K562 (cell line): ENCODE data around the gene C22orf39. TPM values are rescaled to one million over a fixed set of nuclear protein-coding genes. Genes with fewer than 3 reads are reported as not detected.

Experiments
- C11orf30 ChIP-seq: fragments of 450-650 bp; IDR thresholded peaks from 2 replicates; pipeline ENCODE4 v1.6.1; 2016; ENCODE audit warnings: low read depth, mild to moderate bottlenecking
- CC2D1A ChIP-seq: fragments of 450-650 bp; IDR thresholded peaks from 2 replicates; pipeline ENCODE4 v1.6.1; 2017; ENCODE audit warnings: mild to moderate bottlenecking
- ELF4 ChIP-seq: fragments of 450-650 bp; formaldehyde crosslinking; IDR thresholded peaks from 2 replicates; pipeline ENCODE4 v1.4.0; 2022; ENCODE audit warnings: missing genetic modification characterization
- EZH2 ChIP-seq: IDR thresholded peaks from 2 replicates; pipeline ENCODE4 v1.6.1; 2012; ENCODE audit warnings: low read depth, mild to moderate bottlenecking, inconsistent platforms, low read length, borderline replicate concordance
- FOXJ3 ChIP-seq: sonication (generic); formaldehyde crosslinking; IDR thresholded peaks from 2 replicates; pipeline ENCODE4 v1.4.0; 2020; ENCODE audit warnings: mild to moderate bottlenecking, missing genetic modification reagents
- MECOM ChIP-seq: fragments of 250-450 bp; sonication (Bioruptor Pico); IDR thresholded peaks from 2 replicates; pipeline ENCODE4 v1.8.0; 2022; ENCODE audit warnings: inconsistent platforms
- NR2C1 ChIP-seq, 2 experiments: fragments of 450-650 bp; IDR thresholded peaks; 2 replicates each; pipeline ENCODE4 v1.6.1; 2017; ENCODE audit warnings: mild to moderate bottlenecking in 2 of 2, antibody characterized with exemption in 1 of 2, inconsistent platforms in 1 of 2, missing compliant biosample characterization in 1 of 2, missing genetic modification characterization in 1 of 2
- POLR3A ChIP-seq: IDR thresholded peaks from 2 replicates; pipeline ENCODE4 v1.6.1; 2011; ENCODE audit warnings: borderline replicate concordance, mild to moderate bottlenecking, moderate library complexity; ENCODE audit not compliant: insufficient read length, insufficient read depth; ENCODE audit errors: extremely low read depth
- SREBF2 ChIP-seq: sonication (generic); formaldehyde crosslinking; IDR thresholded peaks from 2 replicates; pipeline ENCODE4 v1.4.0; 2020; ENCODE audit warnings: mild to moderate bottlenecking, missing genetic modification reagents
- SRSF3 ChIP-seq: fragments of 200-400 bp; formaldehyde crosslinking; IDR thresholded peaks from 2 replicates; pipeline ENCODE4 v1.6.1; 2016; ENCODE audit warnings: mild to moderate bottlenecking, low read length, moderate library complexity; ENCODE audit not compliant: insufficient read depth
- ZBTB7A ChIP-seq: IDR thresholded peaks from 2 replicates; pipeline ENCODE4 v1.6.1; 2011; ENCODE audit warnings: low read depth, mild to moderate bottlenecking, low read length, moderate library complexity, borderline replicate concordance; ENCODE audit not compliant: control insufficient read depth
- ZFP36 ChIP-seq: fragments of 150-350 bp; IDR thresholded peaks from 2 replicates; pipeline ENCODE4 v1.6.1; 2018; ENCODE audit warnings: low read length, low read depth; ENCODE audit not compliant: partially characterized antibody
- polyA plus RNA-seq, 8 experiments: library from polyadenylated mRNA; depleted of rRNA in 4 of 8; stranded (reverse) in 5 of 8; unstranded in 3 of 8; fragments of >200 nt; fragmentation: Nextera tagmentation in 2 of 8; fragmentation: Illumina TruSeq in 1 of 8; extraction: Ambion mirVana in 2 of 8; extraction: Trizol in 1 of 8; gene quantifications; 2 replicates each; pipeline versions ENCODE4 v1.2.1 to v1.2.3, GENCODE V29; 2011 to 2014; ENCODE audit warnings: inconsistent platforms in 1 of 8, missing spikeins in 1 of 8
- total RNA-seq, 7 experiments: library from RNA; depleted of rRNA in 6 of 7; stranded (reverse); fragments of >200 nt in 6 of 7; fragmentation: Illumina TruSeq in 2 of 7; extraction: Trizol in 2 of 7; gene quantifications; 2 replicates each; pipeline versions ENCODE4 v1.2.1 to v1.2.3, GENCODE V29; 2011 to 2021; ENCODE audit warnings: low replicate concordance in 1 of 7
- TF ChIP-seq, protein P1 (sequence below), 2 experiments: fragments of 450-650 bp in 1 of 2; sonication (generic) in 1 of 2; formaldehyde crosslinking in 1 of 2; IDR thresholded peaks; 2 replicates each; pipeline versions ENCODE4 v1.7.1 to v1.9.0; 2016 to 2022; ENCODE audit warnings: inconsistent platforms in 1 of 2, mild to moderate bottlenecking in 1 of 2, missing genetic modification reagents in 1 of 2
- TF ChIP-seq, protein P2 (sequence below): IDR thresholded peaks from 3 replicates; pipeline ENCODE4 v1.6.1; 2011; ENCODE audit warnings: borderline replicate concordance, mild to moderate bottlenecking; ENCODE audit not compliant: insufficient read length, insufficient read depth
- TF ChIP-seq, protein P3 (sequence below), 3 experiments: IDR thresholded peaks in 2 of 3; conservative IDR thresholded peaks in 1 of 3; 2 replicates each; pipeline ENCODE4 v1.5.1; 2011 to 2012; ENCODE audit warnings: low read length in 3 of 3, mild to moderate bottlenecking in 3 of 3, control low read depth in 2 of 3, improper control_type of control experiment in 1 of 3, inconsistent platforms in 1 of 3, low read depth in 1 of 3, mixed read lengths in 1 of 3, moderate library complexity in 1 of 3; ENCODE audit not compliant: insufficient read depth in 2 of 3

The C22orf39 gene
- total and polyA plus RNA-seq, 9 of the 15 experiments (the other 6 are each of a cell fraction or from before 2014, with no cell fraction given): 20.4 to 139 (median 66.8) TPM

DNA sequence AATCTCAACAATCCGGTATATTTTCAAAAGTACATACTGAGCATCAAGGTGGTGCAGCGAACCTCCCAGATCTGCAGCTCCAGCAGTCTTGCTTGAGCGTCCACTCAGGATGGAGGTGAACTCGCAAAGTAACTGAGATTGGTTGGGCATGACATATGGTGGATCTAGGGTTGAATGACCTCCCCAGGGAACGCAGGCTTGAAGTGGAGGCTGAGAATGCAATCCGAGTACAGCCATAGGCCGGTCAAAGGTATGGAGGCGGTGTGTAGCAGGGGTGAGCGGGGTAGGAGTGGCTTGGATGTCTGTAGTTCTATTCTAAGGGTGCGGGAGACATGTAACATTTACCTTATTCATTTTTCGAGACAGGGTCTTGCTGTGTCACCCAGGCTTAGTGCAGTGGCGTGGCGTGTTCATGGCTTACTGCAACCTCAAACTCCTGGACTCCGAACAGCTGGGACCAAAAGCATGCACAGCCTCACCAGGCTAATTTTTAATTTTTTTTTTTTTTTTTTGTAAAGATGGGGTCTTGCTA, 631 bp upstream of the C22orf39 start (continued):
- TF ChIP-seq, protein P1, sequence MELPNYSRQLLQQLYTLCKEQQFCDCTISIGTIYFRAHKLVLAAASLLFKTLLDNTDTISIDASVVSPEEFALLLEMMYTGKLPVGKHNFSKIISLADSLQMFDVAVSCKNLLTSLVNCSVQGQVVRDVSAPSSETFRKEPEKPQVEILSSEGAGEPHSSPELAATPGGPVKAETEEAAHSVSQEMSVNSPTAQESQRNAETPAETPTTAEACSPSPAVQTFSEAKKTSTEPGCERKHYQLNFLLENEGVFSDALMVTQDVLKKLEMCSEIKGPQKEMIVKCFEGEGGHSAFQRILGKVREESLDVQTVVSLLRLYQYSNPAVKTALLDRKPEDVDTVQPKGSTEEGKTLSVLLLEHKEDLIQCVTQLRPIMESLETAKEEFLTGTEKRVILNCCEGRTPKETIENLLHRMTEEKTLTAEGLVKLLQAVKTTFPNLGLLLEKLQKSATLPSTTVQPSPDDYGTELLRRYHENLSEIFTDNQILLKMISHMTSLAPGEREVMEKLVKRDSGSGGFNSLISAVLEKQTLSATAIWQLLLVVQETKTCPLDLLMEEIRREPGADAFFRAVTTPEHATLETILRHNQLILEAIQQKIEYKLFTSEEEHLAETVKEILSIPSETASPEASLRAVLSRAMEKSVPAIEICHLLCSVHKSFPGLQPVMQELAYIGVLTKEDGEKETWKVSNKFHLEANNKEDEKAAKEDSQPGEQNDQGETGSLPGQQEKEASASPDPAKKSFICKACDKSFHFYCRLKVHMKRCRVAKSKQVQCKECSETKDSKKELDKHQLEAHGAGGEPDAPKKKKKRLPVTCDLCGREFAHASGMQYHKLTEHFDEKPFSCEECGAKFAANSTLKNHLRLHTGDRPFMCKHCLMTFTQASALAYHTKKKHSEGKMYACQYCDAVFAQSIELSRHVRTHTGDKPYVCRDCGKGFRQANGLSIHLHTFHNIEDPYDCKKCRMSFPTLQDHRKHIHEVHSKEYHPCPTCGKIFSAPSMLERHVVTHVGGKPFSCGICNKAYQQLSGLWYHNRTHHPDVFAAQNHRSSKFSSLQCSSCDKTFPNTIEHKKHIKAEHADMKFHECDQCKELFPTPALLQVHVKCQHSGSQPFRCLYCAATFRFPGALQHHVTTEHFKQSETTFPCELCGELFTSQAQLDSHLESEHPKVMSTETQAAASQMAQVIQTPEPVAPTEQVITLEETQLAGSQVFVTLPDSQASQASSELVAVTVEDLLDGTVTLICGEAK (IDR thresholded peaks at IDR 0.05): peak; percentile 72; the same call in 1 of the 2 replicates
- TF ChIP-seq, protein P1 (CRISPR knock-in tag; IDR thresholded peaks at IDR 0.05): no peak
- TF ChIP-seq, protein P2, sequence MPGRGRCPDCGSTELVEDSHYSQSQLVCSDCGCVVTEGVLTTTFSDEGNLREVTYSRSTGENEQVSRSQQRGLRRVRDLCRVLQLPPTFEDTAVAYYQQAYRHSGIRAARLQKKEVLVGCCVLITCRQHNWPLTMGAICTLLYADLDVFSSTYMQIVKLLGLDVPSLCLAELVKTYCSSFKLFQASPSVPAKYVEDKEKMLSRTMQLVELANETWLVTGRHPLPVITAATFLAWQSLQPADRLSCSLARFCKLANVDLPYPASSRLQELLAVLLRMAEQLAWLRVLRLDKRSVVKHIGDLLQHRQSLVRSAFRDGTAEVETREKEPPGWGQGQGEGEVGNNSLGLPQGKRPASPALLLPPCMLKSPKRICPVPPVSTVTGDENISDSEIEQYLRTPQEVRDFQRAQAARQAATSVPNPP: no peak
- TF ChIP-seq MECOM (CRISPR knock-in tag) (no peak), ZBTB7A (no peak), C11orf30 (no peak), SREBF2 (CRISPR knock-in tag) (no peak), FOXJ3 (CRISPR knock-in tag) (no peak), NR2C1 (IDR thresholded peaks at IDR 0.05) (no peak), NR2C1 (tag; IDR thresholded peaks at IDR 0.05) (no peak; the same call in none of the 2 replicates), EZH2 (no peak), POLR3A (no peak), SRSF3 (no peak), ELF4 (peak; percentile 81; the same call in 1 of the 2 replicates), ZFP36 (no peak), CC2D1A (peak; percentile 24; the same call in 1 of the 2 replicates)
- TF ChIP-seq, protein P3, sequence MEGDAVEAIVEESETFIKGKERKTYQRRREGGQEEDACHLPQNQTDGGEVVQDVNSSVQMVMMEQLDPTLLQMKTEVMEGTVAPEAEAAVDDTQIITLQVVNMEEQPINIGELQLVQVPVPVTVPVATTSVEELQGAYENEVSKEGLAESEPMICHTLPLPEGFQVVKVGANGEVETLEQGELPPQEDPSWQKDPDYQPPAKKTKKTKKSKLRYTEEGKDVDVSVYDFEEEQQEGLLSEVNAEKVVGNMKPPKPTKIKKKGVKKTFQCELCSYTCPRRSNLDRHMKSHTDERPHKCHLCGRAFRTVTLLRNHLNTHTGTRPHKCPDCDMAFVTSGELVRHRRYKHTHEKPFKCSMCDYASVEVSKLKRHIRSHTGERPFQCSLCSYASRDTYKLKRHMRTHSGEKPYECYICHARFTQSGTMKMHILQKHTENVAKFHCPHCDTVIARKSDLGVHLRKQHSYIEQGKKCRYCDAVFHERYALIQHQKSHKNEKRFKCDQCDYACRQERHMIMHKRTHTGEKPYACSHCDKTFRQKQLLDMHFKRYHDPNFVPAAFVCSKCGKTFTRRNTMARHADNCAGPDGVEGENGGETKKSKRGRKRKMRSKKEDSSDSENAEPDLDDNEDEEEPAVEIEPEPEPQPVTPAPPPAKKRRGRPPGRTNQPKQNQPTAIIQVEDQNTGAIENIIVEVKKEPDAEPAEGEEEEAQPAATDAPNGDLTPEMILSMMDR (IDR thresholded peaks at IDR 0.05 in 2 of 3, conservative IDR thresholded peaks at IDR 0.05 in 1 of 3; ENCODE audit: insufficient read depth in 2 of 3, low read depth in 1 of 3, low read length in 3 of 3): no peak
